AG09319 (cell line): ENCODE results near the gene ZBTB39.
"Not testable (repeated sequence)": the region's sequence is repeated elsewhere in the genome, so short reads cannot be mapped to it uniquely, and the experiment has no call there.

Experiments
- DNase-seq: peaks from one replicate; pipeline ENCODE4 v3.0.0-alpha.2; 2010; ENCODE audit warnings: low read depth; ENCODE audit errors: extremely low read depth
- CTCF ChIP-seq: IDR thresholded peaks from 2 replicates; pipeline ENCODE4 v1.5.1; 2011; ENCODE audit warnings: low read depth, mild to moderate bottlenecking, inconsistent platforms, low read length, moderate library complexity

The ZBTB39 gene

GRCh38 chr12:57031138-57031725, 24.9 kb upstream of the ZBTB39 start:
- no peak for TF ChIP-seq CTCF
- no peak for DNase-seq

GRCh38 chr12:57029457-57029856, 23.1 kb upstream of the ZBTB39 start:
- no peak for DNase-seq
- no peak for TF ChIP-seq CTCF

DNA sequence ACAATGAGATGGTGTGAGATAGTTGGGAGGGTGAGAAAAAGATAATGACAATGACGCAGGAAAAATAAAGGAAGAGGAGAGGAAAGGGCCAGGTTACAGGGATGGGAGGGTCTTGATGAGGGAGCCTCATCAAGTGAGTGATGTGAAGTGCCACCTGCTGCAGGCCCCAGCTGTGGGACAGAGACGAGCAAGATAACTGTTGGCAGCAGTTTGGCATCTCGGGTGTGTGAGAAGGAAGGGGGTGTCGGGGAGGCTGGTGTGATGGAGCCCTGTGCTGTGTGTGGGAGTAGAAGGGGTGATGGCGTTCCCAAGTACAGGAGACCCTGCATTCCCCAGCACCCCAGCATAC, 21.4 kb upstream of the ZBTB39 start:
- TF ChIP-seq CTCF, result no peak
- DNase-seq, result no peak

GRCh38 chr12:57027011-57027804, 20.9 kb upstream of the ZBTB39 start:
- no peak for TF ChIP-seq CTCF
- DNase-seq, result no peak

DNA sequence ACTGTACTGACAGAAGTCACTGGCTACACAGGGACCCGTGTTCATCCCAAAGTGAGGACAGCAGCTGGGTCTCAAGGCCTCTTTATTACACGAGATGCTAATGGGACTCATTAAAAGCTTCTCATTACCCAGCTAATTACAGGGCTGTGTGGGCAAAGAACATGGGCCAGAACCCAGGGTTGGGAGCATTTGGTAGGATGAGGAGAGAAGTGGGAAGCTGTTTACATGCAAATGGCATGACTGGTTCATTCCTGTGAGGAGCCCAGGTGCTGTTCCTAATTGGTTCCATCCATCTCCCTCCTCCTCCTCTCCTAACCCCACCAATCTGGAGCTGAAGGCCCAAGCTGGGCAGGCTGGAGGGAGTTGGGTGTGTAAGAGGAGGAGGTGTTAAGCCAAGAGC, 18.9 kb upstream of the ZBTB39 start:
- DNase-seq, result no peak
- TF ChIP-seq CTCF, result no peak

DNA sequence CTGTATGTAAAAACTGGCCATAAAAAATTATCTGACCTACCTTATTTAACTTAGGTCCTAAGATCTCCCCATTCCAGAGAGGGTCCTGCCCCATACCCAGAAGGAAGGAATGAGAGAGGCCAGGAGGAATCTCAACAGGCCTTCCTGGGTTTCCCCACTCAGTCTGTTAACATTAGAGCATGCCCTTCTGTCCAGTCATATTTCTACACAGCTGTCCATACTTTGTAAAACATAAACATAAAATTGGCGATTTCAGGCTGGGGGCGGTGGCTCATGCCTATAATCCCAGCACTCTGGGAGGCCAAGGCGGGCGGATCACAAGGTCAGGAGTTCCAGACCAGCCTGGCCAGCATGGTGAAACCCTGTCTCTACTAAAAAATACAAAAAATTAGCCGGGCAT, 16.0 kb upstream of the ZBTB39 start:
- not testable (repeated sequence) for DNase-seq

DNA sequence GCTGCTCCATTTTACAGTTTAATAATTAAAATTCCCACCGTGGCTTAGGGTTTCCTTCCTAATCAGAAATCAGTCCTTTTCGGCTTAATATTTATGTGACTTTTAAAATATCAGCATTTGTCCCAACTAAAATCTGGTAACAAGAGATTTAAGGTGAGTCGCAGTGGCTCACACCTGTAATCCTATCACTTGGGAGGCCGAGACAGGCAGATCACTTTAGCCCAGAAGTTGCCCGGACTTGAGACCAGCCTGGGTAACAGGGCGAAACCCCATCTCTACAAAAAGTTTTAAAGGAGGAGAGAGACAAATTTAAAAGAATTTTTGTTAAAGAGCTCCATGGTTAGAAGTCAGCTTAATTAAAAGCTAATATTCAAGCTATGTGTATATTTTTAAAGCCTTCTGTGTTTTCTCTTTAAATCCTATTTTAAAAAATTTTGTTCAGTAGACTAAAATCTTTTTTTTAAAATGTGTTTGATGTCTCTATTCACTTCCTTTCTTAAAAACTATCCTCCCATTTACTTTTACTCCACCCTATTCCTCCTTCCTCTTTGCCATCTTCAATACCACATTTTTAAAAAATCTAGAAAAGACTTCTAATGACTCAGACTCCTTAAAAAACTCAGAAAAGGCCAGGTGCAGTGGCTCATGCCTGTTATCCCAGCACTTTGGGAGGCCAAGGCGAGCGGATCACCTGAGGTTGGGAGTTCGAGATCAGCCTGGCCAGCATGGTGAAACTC, 13.8 kb upstream of the ZBTB39 start:
- TF ChIP-seq CTCF, result no peak

DNA sequence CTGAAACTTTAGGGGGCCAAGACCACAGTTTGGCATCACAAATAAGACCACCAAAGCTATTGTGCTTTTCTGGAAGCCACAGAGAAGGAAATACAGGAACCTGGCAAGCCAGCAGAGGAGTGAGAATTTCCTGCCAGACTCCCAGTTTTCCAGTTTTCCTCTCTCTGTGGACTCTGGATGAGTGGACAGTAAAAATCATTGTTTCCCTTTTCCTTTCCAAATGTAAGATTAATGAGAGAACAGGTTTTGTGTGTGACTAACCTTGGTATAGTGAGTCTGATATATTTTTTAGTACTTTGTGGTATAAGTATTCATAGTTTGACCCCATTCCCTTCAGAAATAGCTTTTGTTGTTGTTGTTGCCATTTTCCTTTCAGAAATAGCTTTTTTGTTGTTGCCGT, 12.6 kb upstream of the ZBTB39 start:
- no peak for TF ChIP-seq CTCF
- no peak for DNase-seq

More for the DNA sequence above, 13.8 kb upstream of the ZBTB39 start:
- DNase-seq, result no peak

GRCh38 chr12:57018353-57018752, 12.0 kb upstream of the ZBTB39 start:
- DNase-seq, result not testable (repeated sequence)
